H1 (cell line): ENCODE measurements around the gene TOP2B. TPM values are rescaled to one million over a fixed set of nuclear protein-coding genes. Genes with fewer than 3 reads are reported as not detected.

Source experiments
- CTCF ChIA-PET: fragments of 300-600 bp; sonication (Branson Sonifier 250); formaldehyde crosslinking; loops from one replicate; lab custom pipeline; 2021; ENCODE audit not compliant: partially characterized antibody; lab: Charles Lee
- POLR2A ChIA-PET: fragments of 300-600 bp; sonication (Branson Sonifier 250); formaldehyde crosslinking; loops from one replicate; lab custom pipeline; 2021; ENCODE audit warnings: inconsistent platforms; ENCODE audit not compliant: partially characterized antibody; lab: Charles Lee
- DNase-seq, 2 experiments: peaks; one replicate each; pipeline versions ENCODE4 v3.0.0 to v3.0.0-alpha.2; 2010 to 2022; ENCODE audit warnings: low spot score in 2 of 2, low read depth in 1 of 2, mixed read lengths in 1 of 2
- FAIRE-seq: peaks from 2 replicates; lab custom pipeline; 2011; peaks lifted over from hg19 to GRCh38; lab: Jason Lieb, UNC
- H2AFZ ChIP-seq: 2 replicates; pipeline ENCODE4 v1.8.1; 2012; ENCODE audit warnings: low read length, inconsistent platforms
- H2AK5ac ChIP-seq: 2 replicates; pipeline ENCODE4 v1.6.1; 2013; ENCODE audit warnings: low read depth, low read length
- H2BK120ac ChIP-seq: replicated peaks from 2 replicates; pipeline ENCODE3; 2013; ENCODE audit warnings: low read depth, low read length, inconsistent platforms
- H2BK12ac ChIP-seq: 2 replicates; pipeline ENCODE4 v1.6.1; 2013; ENCODE audit warnings: low read depth, low read length
- H2BK15ac ChIP-seq: 2 replicates; pipeline ENCODE4 v1.6.1; 2013; ENCODE audit warnings: low read length
- H2BK20ac ChIP-seq: 2 replicates; pipeline ENCODE4 v1.6.1; 2013; ENCODE audit warnings: low read length
- H2BK5ac ChIP-seq: 2 replicates; pipeline ENCODE4 v1.6.1; 2013; ENCODE audit warnings: low read depth, low read length
- H3K14ac ChIP-seq: 2 replicates; pipeline ENCODE4 v1.6.1; 2013; ENCODE audit warnings: inconsistent platforms; ENCODE audit not compliant: insufficient read length
- H3K18ac ChIP-seq: 2 replicates; pipeline ENCODE4 v1.6.1; 2013; ENCODE audit warnings: low read length; ENCODE audit errors: extremely low read depth
- H3K23ac ChIP-seq: 2 replicates; pipeline ENCODE4 v1.6.1; 2013; ENCODE audit warnings: inconsistent platforms; ENCODE audit not compliant: insufficient read length
- H3K23me2 ChIP-seq: 2 replicates; pipeline ENCODE4 v1.6.1; 2013; ENCODE audit warnings: low read depth, low read length
- H3K27ac ChIP-seq: 2 replicates; pipeline ENCODE4 v1.6.1; 2011; ENCODE audit warnings: low read depth, low read length, inconsistent platforms
- H3K27me3 ChIP-seq, 4 experiments: replicated peaks in 1 of 4; 1 replicate in 1 of 4; 2 replicates in 3 of 4; pipeline versions ENCODE4 v1.6.1 to v1.8.1; 2011 to 2013; ENCODE audit warnings: low read length in 3 of 4, mild to moderate bottlenecking in 3 of 4, inconsistent platforms in 2 of 4, mixed read lengths in 2 of 4, moderate library complexity in 1 of 4; ENCODE audit not compliant: control insufficient read depth in 3 of 4, insufficient read depth in 3 of 4; ENCODE audit errors: extremely low read depth in 1 of 4
- H3K36me3 ChIP-seq, 4 experiments: 2 replicates each; pipeline versions ENCODE4 v1.6.1 to v1.8.1; 2011 to 2013; ENCODE audit warnings: mild to moderate bottlenecking in 4 of 4, low read length in 3 of 4, moderate library complexity in 2 of 4, control low read depth in 1 of 4, inconsistent platforms in 1 of 4; ENCODE audit not compliant: insufficient read depth in 4 of 4, control insufficient read depth in 2 of 4
- H3K4ac ChIP-seq: replicated peaks from 2 replicates; pipeline ENCODE3; 2013; ENCODE audit warnings: low read length, low read depth, mixed read lengths, inconsistent platforms; ENCODE audit not compliant: insufficient read length
- H3K4me1 ChIP-seq, 4 experiments: replicated peaks in 1 of 4; 1 replicate in 1 of 4; 2 replicates in 3 of 4; pipeline versions ENCODE4 v1.6.1 to v1.8.1; 2011 to 2013; ENCODE audit warnings: low read length in 3 of 4, inconsistent platforms in 2 of 4, mixed read lengths in 1 of 4; ENCODE audit not compliant: insufficient read depth in 4 of 4, control insufficient read depth in 3 of 4
- H3K4me2 ChIP-seq, 2 experiments: 2 replicates each; pipeline versions ENCODE4 v1.6.1 to v1.8.1; 2011 to 2013; ENCODE audit warnings: low read depth in 2 of 2, low read length in 2 of 2, control low read depth in 1 of 2, inconsistent platforms in 1 of 2, mild to moderate bottlenecking in 1 of 2; ENCODE audit not compliant: insufficient read depth in 1 of 2
- H3K4me3 ChIP-seq, 4 experiments: fragments of 200-600, 300-600 bp in 1 of 4; sonication (generic), shearing (Covaris generic), sonication (Bioruptor Twin) in 1 of 4; 2 replicates each; pipeline versions ENCODE4 v1.5.1 to v1.8.1; 2011 to 2016; ENCODE audit warnings: low read length in 4 of 4, low read depth in 3 of 4, control low read depth in 2 of 4, inconsistent platforms in 2 of 4, mild to moderate bottlenecking in 2 of 4, mixed read lengths in 1 of 4, moderate library complexity in 1 of 4; ENCODE audit not compliant: insufficient read depth in 2 of 4; ENCODE audit errors: extremely low read depth in 1 of 4
- H3K56ac ChIP-seq: replicated peaks from 2 replicates; pipeline ENCODE3; 2013; ENCODE audit warnings: low read depth, mild to moderate bottlenecking, mixed read lengths, low read length, inconsistent platforms; ENCODE audit not compliant: insufficient read length
- H3K79me1 ChIP-seq: 2 replicates; pipeline ENCODE4 v1.6.1; 2013; ENCODE audit warnings: low read depth, low read length, control low read depth
- H3K79me2 ChIP-seq, 2 experiments: 2 replicates each; pipeline versions ENCODE4 v1.6.1 to v1.8.1; 2012 to 2013; ENCODE audit warnings: low read length in 2 of 2, mild to moderate bottlenecking in 2 of 2, inconsistent platforms in 1 of 2; ENCODE audit not compliant: insufficient read depth in 2 of 2, control insufficient read depth in 1 of 2
- H3K9ac ChIP-seq, 4 experiments: replicated peaks in 1 of 4; 1 replicate in 1 of 4; 2 replicates in 3 of 4; pipeline versions ENCODE4 v1.6.1 to v1.8.1; 2011 to 2013; ENCODE audit warnings: low read depth in 3 of 4, low read length in 3 of 4, control low read depth in 2 of 4, mild to moderate bottlenecking in 2 of 4, moderate library complexity in 2 of 4, inconsistent platforms in 1 of 4; ENCODE audit errors: extremely low read depth in 1 of 4
- H3K9me3 ChIP-seq, 2 experiments: 2 replicates each; pipeline versions ENCODE4 v1.6.1 to v1.8.1; 2012 to 2013; ENCODE audit warnings: mild to moderate bottlenecking in 2 of 2, moderate library complexity in 2 of 2, control low read depth in 1 of 2, inconsistent platforms in 1 of 2, low read depth in 1 of 2, low read length in 1 of 2, mixed read lengths in 1 of 2; ENCODE audit not compliant: insufficient read depth in 2 of 2
- H4K20me1 ChIP-seq, 2 experiments: replicated peaks in 1 of 2; 2 replicates each; pipeline versions ENCODE3 to v1.8.1; 2011 to 2013; ENCODE audit warnings: inconsistent platforms in 2 of 2, low read length in 2 of 2, mild to moderate bottlenecking in 1 of 2; ENCODE audit not compliant: insufficient read depth in 2 of 2, control insufficient read depth in 1 of 2
- H4K5ac ChIP-seq: 2 replicates; pipeline ENCODE4 v1.6.1; 2013; ENCODE audit warnings: low read length, low read depth, mixed read lengths, inconsistent platforms; ENCODE audit not compliant: insufficient read length
- H4K8ac ChIP-seq: 2 replicates; pipeline ENCODE4 v1.8.0; 2013; ENCODE audit warnings: mild to moderate bottlenecking, moderate library complexity, low read length, inconsistent platforms; ENCODE audit not compliant: insufficient read depth; ENCODE audit errors: extremely low read depth
- H4K91ac ChIP-seq: replicated peaks from 2 replicates; pipeline ENCODE3; 2013; ENCODE audit warnings: low read length, mixed read lengths, inconsistent platforms; ENCODE audit not compliant: insufficient read length
- ASH2L ChIP-seq: fragments of 200-600, 300-600 bp; sonication (generic); IDR thresholded peaks from one replicate; pipeline ENCODE4 v1.7.1; 2017; ENCODE audit warnings: low read length
- CEBPB ChIP-seq: IDR thresholded peaks from 2 replicates; pipeline ENCODE4 v1.6.1; 2012; ENCODE audit warnings: low read depth, low read length
- EP300 ChIP-seq, 2 experiments: IDR thresholded peaks; 1 replicate in 1 of 2; 2 replicates in 1 of 2; pipeline ENCODE4 v1.6.1; 2011 to 2012; ENCODE audit warnings: low read depth in 2 of 2, low read length in 2 of 2, mild to moderate bottlenecking in 2 of 2, borderline replicate concordance in 1 of 2, inconsistent platforms in 1 of 2, moderate library complexity in 1 of 2
- FOSL1 ChIP-seq: IDR thresholded peaks from 2 replicates; pipeline ENCODE4 v1.6.1; 2011; ENCODE audit warnings: mild to moderate bottlenecking, low read depth, low read length, moderate library complexity; ENCODE audit not compliant: insufficient read depth
- GTF2F1 ChIP-seq: IDR thresholded peaks from 2 replicates; pipeline ENCODE4 v1.6.1; 2012; ENCODE audit warnings: low read depth, low read length, improper control_type of control experiment, borderline replicate concordance
- HDAC2 ChIP-seq, 2 experiments: fragments of 300-600 bp in 1 of 2; sonication (generic) in 1 of 2; IDR thresholded peaks; 2 replicates each; pipeline ENCODE4 v1.6.1; 2011 to 2012; ENCODE audit warnings: low read depth in 2 of 2, low read length in 2 of 2, mild to moderate bottlenecking in 2 of 2, moderate library complexity in 2 of 2, borderline replicate concordance in 1 of 2, inconsistent platforms in 1 of 2
- JUN ChIP-seq: IDR thresholded peaks from 2 replicates; pipeline ENCODE4 v1.6.1; 2011; ENCODE audit warnings: low read depth, mild to moderate bottlenecking, improper control_type of control experiment, low read length
- PHF8 ChIP-seq: fragments of 200-600 bp; sonication (generic); conservative IDR thresholded peaks from 2 replicates; pipeline ENCODE4 v1.7.1; 2012; ENCODE audit warnings: low read depth, mild to moderate bottlenecking, inconsistent platforms, low read length, moderate library complexity
- POU5F1 ChIP-seq: IDR thresholded peaks from 2 replicates; pipeline ENCODE4 v1.6.1; 2011; ENCODE audit warnings: low read depth, mild to moderate bottlenecking, low read length, moderate library complexity
- SP1 ChIP-seq: IDR thresholded peaks from 2 replicates; pipeline ENCODE4 v1.6.1; 2011; ENCODE audit warnings: low read depth, low read length
- TAF1 ChIP-seq: IDR thresholded peaks from 2 replicates; pipeline ENCODE4 v1.6.1; 2011; ENCODE audit warnings: mild to moderate bottlenecking, low read depth, low read length
- TAF7 ChIP-seq: optimal IDR thresholded peaks from 2 replicates; pipeline ENCODE3; 2011; ENCODE audit warnings: low read depth, mild to moderate bottlenecking, inconsistent platforms, low read length, moderate library complexity, borderline replicate concordance
- YY1 ChIP-seq: IDR thresholded peaks from 2 replicates; pipeline ENCODE4 v1.6.1; 2011; ENCODE audit warnings: low read depth, mild to moderate bottlenecking, low read length
- WGBS, 2 experiments: shearing (Covaris generic) in 1 of 2; methylation state at CpG; one replicate each; pipeline versions ENCODE4 v1.1.6 to v1.1.7; 2013 to 2015; ENCODE audit warnings: low lambda C conversion rate in 2 of 2, mixed read lengths in 2 of 2, inconsistent platforms in 1 of 2, low coverage in 1 of 2, missing lambda C conversion rate in 1 of 2; ENCODE audit not compliant: insufficient replicate concordance in 2 of 2, insufficient coverage in 1 of 2, insufficient read length in 1 of 2; ENCODE audit errors: extremely low coverage in 1 of 2, missing lambda C conversion rate in 1 of 2; 5-methylcytosine and 5-hydroxymethylcytosine counted together
- polyA plus RNA-seq, 7 experiments: library from polyadenylated mRNA; depleted of rRNA in 3 of 7; stranded (reverse) in 5 of 7; unstranded in 2 of 7; fragments of >200 nt in 5 of 7; fragments of 200-250 nt in 2 of 7; gene quantifications; 1 replicate in 5 of 7; 2 replicates in 1 of 7; 4 replicates in 1 of 7; pipeline versions ENCODE4 v1.2.1 to v1.2.3, GENCODE V29; 2011 to 2013; ENCODE audit warnings: missing spikeins in 2 of 7, mixed read lengths in 2 of 7
- total RNA-seq: library from RNA; stranded (reverse); fragmentation: NEBNext Ultra II Directional; extraction: Animal tissue kit (Norgen Biotek cat#: 25700); gene quantifications from 2 replicates; pipeline ENCODE4 v1.2.1, GENCODE V29; 2021
- TF ChIP-seq, protein P1 (sequence below): IDR thresholded peaks from 2 replicates; pipeline ENCODE4 v1.6.1; 2012; ENCODE audit warnings: inconsistent platforms

The TOP2B gene
- total and polyA plus RNA-seq, 2 of the 8 experiments (the other 6 are each of a cell fraction or from before 2014, with no cell fraction given) = 34.9 to 206 TPM

DNA sequence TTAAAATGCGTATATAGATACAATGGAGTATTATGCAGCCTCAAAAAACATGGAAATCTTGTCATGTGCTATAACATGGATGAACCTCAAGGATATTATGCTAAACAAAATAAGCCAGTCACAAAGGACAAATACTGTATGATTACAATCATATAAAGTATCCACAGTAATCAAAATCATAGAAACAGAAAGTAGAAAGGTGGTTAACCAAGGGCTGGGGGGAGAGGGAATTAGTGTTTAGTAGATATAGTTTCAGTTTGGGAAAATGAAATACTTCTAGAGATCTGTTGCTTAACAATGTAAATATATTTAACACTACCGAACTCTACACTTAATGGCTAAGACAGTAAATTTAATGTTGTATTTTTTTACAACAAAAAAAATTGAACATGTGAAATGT is 9.0 kb downstream of the TOP2B start:
- Histone ChIP-seq H4K5ac (no peak overlapping the region), H3K79me2 (peaks cover 16 to 98% of the 10 kb centered on the region in 2 experiments), H3K4me1 (peaks cover 0 to 4% (median 0%) of the 10 kb centered on the region in 4 experiments; a peak in 4 of 7 replicates), H3K4ac (no peak overlapping the region), H3K9me3 (no peaks in the 10 kb centered on the region), H2BK5ac (no peak overlapping the region), H3K56ac (no peak overlapping the region), H4K91ac (no peak overlapping the region), H3K18ac (no peak overlapping the region), H4K20me1 (peaks cover 1 to 10% of the 10 kb centered on the region in 2 experiments), H4K8ac (no peak overlapping the region), H3K4me3 (no peak overlapping the region), H3K79me1 (peaks cover 6% of the 10 kb centered on the region; the same call in 1 of the 2 replicates), H3K4me2 (no peak overlapping the region), H2AK5ac (no peak overlapping the region), H3K23ac (no peak overlapping the region), H3K27me3 (no peaks in the 10 kb centered on the region), H2BK15ac (no peak overlapping the region), H3K9ac (no peak overlapping the region), H2AFZ (no peak overlapping the region), H3K14ac (no peak overlapping the region), H2BK12ac (no peak overlapping the region), H3K36me3 (no peaks in the 10 kb centered on the region; a peak in 1 of 8 replicates), H2BK20ac (no peak overlapping the region), H3K23me2 (no peaks in the 10 kb centered on the region), H3K27ac (no peak overlapping the region), H2BK120ac (no peak overlapping the region)
- 94% methylated on average over 2 of the region's 2 CpGs; no CpG with 5 or more reads in 1 of the 2 experiments for WGBS, 2 experiments
- no peak for FAIRE-seq
- no peak for DNase-seq
- ChIA-PET POLR2A (no interaction called here), CTCF (no interaction called here)
- no peak for TF ChIP-seq YY1
- no peak for TF ChIP-seq JUN
- TF ChIP-seq, protein P1, sequence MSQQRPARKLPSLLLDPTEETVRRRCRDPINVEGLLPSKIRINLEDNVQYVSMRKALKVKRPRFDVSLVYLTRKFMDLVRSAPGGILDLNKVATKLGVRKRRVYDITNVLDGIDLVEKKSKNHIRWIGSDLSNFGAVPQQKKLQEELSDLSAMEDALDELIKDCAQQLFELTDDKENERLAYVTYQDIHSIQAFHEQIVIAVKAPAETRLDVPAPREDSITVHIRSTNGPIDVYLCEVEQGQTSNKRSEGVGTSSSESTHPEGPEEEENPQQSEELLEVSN = no peak
- TF ChIP-seq CEBPB = no peak
- no peak for TF ChIP-seq ASH2L
- TF ChIP-seq POU5F1 = no peak
- TF ChIP-seq PHF8 = no peak
- no peak for TF ChIP-seq HDAC2 (IDR thresholded peaks at IDR 0.05; ENCODE audit: borderline replicate concordance in 1 of 2, low read depth in 2 of 2, low read length in 2 of 2)
- no peak for TF ChIP-seq GTF2F1
- no peak for TF ChIP-seq FOSL1
- TF ChIP-seq EP300 (IDR thresholded peaks at IDR 0.05; ENCODE audit: borderline replicate concordance in 1 of 2, low read depth in 2 of 2, low read length in 2 of 2) = no peak
- no peak for TF ChIP-seq SP1
- TF ChIP-seq TAF1 = no peak
- no peak for TF ChIP-seq TAF7
